HUES64 (cell line): ENCODE measurements around the gene ZNF821.
"Not testable (repeated sequence)": the region's sequence is repeated elsewhere in the genome, so short reads cannot be mapped to it uniquely, and the experiment has no call there.

ENCODE experiments used
- H3K27ac ChIP-seq: 2 replicates; pipeline ENCODE4 v1.7.0; 2013; ENCODE audit warnings: low read depth, low read length, inconsistent platforms
- H3K27me3 ChIP-seq: 2 replicates; pipeline ENCODE4 v1.6.1; 2013; ENCODE audit warnings: mild to moderate bottlenecking, low read length; ENCODE audit not compliant: insufficient read depth
- H3K36me3 ChIP-seq: 2 replicates; pipeline ENCODE4 v1.6.1; 2013; ENCODE audit warnings: mild to moderate bottlenecking, low read length; ENCODE audit not compliant: insufficient read depth
- H3K4me1 ChIP-seq: 2 replicates; pipeline ENCODE4 v1.6.1; 2013; ENCODE audit warnings: mild to moderate bottlenecking, low read length, moderate library complexity; ENCODE audit not compliant: insufficient read depth
- H3K4me3 ChIP-seq: 2 replicates; pipeline ENCODE4 v1.5.1; 2013; ENCODE audit warnings: mild to moderate bottlenecking, low read length, moderate library complexity
- H3K9ac ChIP-seq: 2 replicates; pipeline ENCODE4 v1.6.1; 2013; ENCODE audit warnings: mild to moderate bottlenecking, low read depth, low read length
- H3K9me3 ChIP-seq: 2 replicates; pipeline ENCODE4 v1.6.1; 2013; ENCODE audit warnings: low read depth, low read length; ENCODE audit not compliant: insufficient read depth
- WGBS: fragments of 150-250, 120-280 bp; methylation state at CpG from one replicate; pipeline ENCODE4 v1.1.7; 2013; ENCODE audit warnings: missing lambda C conversion rate; 5-methylcytosine and 5-hydroxymethylcytosine counted together

The ZNF821 gene

GRCh38 chr16:71880176-71880575 lies 3.8 kb downstream of the ZNF821 start:
- H3K36me3 ChIP-seq = peaks cover 48% of the 10 kb centered on the region
- WGBS = 95% methylated on average over 3 of the region's 4 CpGs
- H3K4me1 ChIP-seq = peaks cover 12% of the 10 kb centered on the region
- no peak overlapping the region for H3K9ac ChIP-seq
- no peaks in the 10 kb centered on the region for H3K27me3 ChIP-seq
- no peaks in the 10 kb centered on the region for H3K9me3 ChIP-seq
- H3K27ac ChIP-seq = no peak overlapping the region
- H3K4me3 ChIP-seq = no peak overlapping the region

GRCh38 chr16:71878911-71879310 lies 5.1 kb downstream of the ZNF821 start:
- WGBS = 70% methylated on average over 4 of the region's 4 CpGs
- H3K36me3 ChIP-seq = peaks cover 55% of the 10 kb centered on the region

DNA sequence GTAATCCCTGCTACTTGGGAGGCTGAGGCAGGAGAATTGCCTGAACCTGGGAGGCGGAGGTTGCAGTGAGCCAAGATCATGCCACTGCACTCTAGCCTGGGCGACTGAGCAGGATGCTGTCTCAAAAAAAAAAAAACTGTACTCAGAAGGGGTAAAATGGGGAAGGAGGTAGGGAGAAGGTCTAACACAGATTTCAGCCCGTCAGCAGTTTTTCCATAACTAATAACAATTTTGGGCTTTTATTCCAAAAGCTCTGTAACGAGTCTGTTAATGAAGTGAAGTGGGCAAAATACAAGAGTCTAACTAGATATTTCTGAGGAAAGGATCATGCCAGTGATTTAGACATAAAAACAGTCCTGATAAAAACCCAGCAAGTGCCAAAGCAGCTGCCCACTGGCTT lies 10.8 kb downstream of the ZNF821 start:
- Histone ChIP-seq H3K9me3 (no peaks in the 10 kb centered on the region), H3K9ac (no peak overlapping the region), H3K4me1 (no peaks in the 10 kb centered on the region), H3K27ac (no peak overlapping the region), H3K27me3 (no peaks in the 10 kb centered on the region), H3K36me3 (peaks cover 35% of the 10 kb centered on the region; the same call in 1 of the 2 replicates), H3K4me3 (no peak overlapping the region)
- WGBS = 95% methylated on average over 3 of the region's 4 CpGs

More at GRCh38 chr16:71878911-71879310, 5.1 kb downstream of the ZNF821 start:
- Histone ChIP-seq H3K4me3 (no peak overlapping the region), H3K9me3 (no peaks in the 10 kb centered on the region), H3K27ac (no peak overlapping the region), H3K4me1 (peaks cover 12% of the 10 kb centered on the region), H3K9ac (no peak overlapping the region), H3K27me3 (no peaks in the 10 kb centered on the region)

DNA sequence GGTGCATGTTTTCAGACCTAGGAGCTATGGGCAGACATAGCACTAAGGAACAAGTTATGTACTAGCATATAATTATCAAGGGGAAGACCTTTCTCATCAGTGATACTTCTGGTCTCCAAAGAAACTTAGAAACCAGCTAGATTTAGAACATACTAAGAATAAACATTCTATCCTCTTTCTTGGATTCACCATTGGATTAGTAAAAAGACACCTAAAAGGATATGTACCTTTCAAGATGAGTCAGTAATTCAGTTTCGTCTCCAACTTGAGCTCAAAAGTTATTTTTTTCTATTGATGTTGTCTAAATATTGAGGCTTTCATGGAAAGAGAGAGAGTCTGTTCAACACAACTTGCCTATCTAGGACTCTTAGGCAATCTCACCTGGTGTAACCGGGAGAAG lies 13.2 kb downstream of the ZNF821 start:
- no peak overlapping the region for H3K4me3 ChIP-seq
- no peaks in the 10 kb centered on the region for H3K9me3 ChIP-seq
- 100% methylated on average over 2 of the region's 2 CpGs for WGBS
- H3K27me3 ChIP-seq = no peaks in the 10 kb centered on the region
- H3K4me1 ChIP-seq = no peaks in the 10 kb centered on the region
- H3K9ac ChIP-seq = no peak overlapping the region
- peaks cover 41% of the 10 kb centered on the region for H3K36me3 ChIP-seq
- no peak overlapping the region for H3K27ac ChIP-seq

DNA sequence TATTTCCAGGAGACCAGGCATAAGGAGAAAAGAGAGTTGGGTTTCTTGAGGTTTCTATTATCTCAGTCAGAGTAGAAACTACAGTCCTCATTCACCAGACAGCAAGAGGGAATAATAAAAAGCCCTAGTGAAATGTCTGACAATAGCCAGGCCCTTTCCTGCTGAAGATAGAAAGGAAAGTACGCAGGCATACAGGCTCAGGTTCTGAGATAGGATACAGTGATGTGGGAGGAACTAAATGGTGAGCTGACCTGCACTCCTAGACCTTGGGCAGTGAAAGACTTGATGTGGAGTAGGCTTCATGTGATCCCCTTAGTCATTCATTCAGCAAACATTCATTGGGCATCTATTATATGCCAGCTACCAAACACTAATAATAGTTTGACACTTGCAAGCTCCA lies 14.9 kb downstream of the ZNF821 start:
- Histone ChIP-seq H3K9me3 (no peaks in the 10 kb centered on the region), H3K27ac (no peak overlapping the region), H3K9ac (no peak overlapping the region), H3K4me1 (no peaks in the 10 kb centered on the region), H3K4me3 (no peak overlapping the region), H3K36me3 (peaks cover 50% of the 10 kb centered on the region), H3K27me3 (no peaks in the 10 kb centered on the region)
- WGBS = 91% methylated on average over 1 of the region's 1 CpG

DNA sequence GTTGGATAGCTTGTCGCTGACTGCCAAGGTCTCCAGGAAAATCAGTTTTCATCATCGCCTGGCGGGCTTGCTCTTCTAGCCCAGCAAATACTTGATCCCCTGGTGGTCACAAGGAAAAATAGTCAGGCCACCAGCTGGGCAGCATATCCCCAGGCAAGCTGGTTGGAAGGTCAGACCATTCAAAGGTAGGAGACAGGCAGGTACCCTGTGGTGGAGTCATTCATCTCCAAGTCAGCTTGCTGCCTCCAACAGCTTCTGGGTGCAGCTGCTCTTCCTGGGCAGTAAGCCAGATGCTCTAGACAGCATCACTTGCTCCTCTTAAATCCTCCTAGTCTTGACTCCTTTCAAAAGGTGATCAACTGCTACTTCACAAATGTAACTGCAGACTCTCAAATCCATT lies 16.0 kb downstream of the ZNF821 start:
- 90% methylated on average over 3 of the region's 3 CpGs for WGBS
- no peaks in the 10 kb centered on the region for H3K4me1 ChIP-seq
- no peak overlapping the region for H3K9ac ChIP-seq
- H3K9me3 ChIP-seq = no peaks in the 10 kb centered on the region
- no peak overlapping the region for H3K4me3 ChIP-seq
- peaks cover 58% of the 10 kb centered on the region for H3K36me3 ChIP-seq
- 0 out of 2 replicates have a peak overlapping the region, but pooled peaks have one; percentile 13 for H3K27ac ChIP-seq
- H3K27me3 ChIP-seq = no peaks in the 10 kb centered on the region

- peaks cover 65% of the 10 kb centered on the region for H3K36me3 ChIP-seq
- not testable (repeated sequence) for H3K27me3 ChIP-seq, H3K9me3 ChIP-seq, H3K4me3 ChIP-seq, H3K27ac ChIP-seq, H3K4me1 ChIP-seq, H3K9ac ChIP-seq
- WGBS = 96% methylated on average over 6 of the region's 6 CpGs
Observed at GRCh38 chr16:71867175-71867574, 16.8 kb downstream of the ZNF821 start.

DNA sequence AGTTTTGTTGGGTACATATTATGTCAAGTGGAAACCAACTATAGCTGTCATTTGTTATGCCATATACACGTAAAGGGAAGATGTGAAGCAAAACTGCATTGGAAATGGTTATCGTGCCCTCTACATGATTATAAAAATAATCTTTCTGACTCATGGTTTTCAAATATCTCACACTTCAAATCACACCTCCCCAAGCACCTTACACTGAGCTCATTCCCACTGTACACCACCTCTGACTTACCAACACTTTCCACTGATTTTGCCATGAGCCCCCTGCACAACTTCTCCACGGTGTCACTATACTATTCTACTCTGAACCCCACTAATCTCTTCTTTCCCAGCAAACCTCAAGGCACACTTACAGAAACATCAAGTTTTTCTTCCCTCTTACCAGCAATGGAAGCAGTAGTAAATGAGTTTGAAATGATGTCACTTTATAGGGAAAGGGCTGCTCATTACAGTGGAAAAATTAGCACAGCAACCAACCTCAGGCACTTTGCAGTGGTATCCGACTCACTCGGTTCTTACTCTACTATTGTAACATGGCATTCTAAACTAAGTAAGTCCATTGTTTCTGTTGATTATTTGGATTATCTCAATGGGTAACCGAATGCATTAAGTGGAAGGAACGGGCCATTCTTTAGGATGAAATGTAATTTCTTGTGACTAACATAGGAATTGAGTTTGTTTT lies 18.7 kb downstream of the ZNF821 start:
- Histone ChIP-seq H3K4me3 (no peak overlapping the region), H3K27me3 (no peaks in the 10 kb centered on the region), H3K9me3 (no peaks in the 10 kb centered on the region), H3K36me3 (peaks cover 73% of the 10 kb centered on the region), H3K4me1 (no peaks in the 10 kb centered on the region), H3K27ac (no peak overlapping the region), H3K9ac (no peak overlapping the region)
- WGBS = 89% methylated on average over 6 of the region's 7 CpGs

GRCh38 chr16:71863995-71864394 lies 20.0 kb downstream of the ZNF821 start:
- 95% methylated on average over 5 of the region's 5 CpGs for WGBS
- Histone ChIP-seq H3K36me3 (peaks cover 82% of the 10 kb centered on the region), H3K9me3 (no peaks in the 10 kb centered on the region), H3K4me3 (no peak overlapping the region), H3K27me3 (no peaks in the 10 kb centered on the region), H3K27ac (no peak overlapping the region), H3K4me1 (no peaks in the 10 kb centered on the region), H3K9ac (no peak overlapping the region)

DNA sequence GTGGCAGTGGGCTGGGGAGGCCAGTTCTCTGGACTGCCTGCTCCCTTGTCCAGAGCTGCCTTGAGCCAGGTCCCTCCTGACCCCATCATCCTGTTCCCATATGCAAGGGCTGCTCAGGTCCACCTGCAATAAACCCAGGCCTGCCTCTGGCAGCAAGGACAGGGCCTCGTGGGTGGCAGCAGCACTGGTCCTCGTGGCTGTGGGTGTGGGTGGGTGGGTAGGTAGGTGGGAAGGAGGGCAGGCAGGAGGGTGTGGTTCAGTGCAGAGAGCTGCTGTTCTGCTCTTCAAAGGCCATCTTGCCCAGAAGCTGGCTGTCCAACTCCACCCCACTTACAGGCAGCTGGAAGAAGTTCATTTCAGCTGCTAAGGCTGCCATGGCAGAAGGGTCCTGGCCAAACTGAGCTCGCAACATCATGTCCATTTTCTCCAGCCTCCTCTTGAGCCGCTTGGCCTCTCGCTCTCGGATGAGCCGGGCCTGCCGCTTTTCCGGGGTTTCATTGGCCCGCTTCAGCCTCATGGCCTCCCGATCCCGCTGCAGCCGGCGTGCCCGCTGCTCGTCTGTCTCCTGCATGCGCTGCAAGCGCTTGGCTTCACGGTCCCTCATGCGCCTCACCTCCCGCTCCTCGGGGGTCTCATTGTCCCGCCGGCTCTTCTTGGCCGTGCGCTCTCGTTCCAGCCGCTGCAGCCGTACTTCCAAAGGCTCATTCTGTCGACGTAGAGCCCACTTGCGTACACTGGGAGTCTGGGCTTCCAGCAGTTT lies 24.0 kb downstream of the ZNF821 start:
- Histone ChIP-seq H3K36me3 (peaks cover 57% of the 10 kb centered on the region), H3K4me1 (no peaks in the 10 kb centered on the region), H3K9ac (no peak overlapping the region), H3K27me3 (no peaks in the 10 kb centered on the region), H3K27ac (no peak overlapping the region), H3K9me3 (no peaks in the 10 kb centered on the region), H3K4me3 (no peak overlapping the region)
- WGBS = 95% methylated on average over 32 of the region's 32 CpGs

DNA sequence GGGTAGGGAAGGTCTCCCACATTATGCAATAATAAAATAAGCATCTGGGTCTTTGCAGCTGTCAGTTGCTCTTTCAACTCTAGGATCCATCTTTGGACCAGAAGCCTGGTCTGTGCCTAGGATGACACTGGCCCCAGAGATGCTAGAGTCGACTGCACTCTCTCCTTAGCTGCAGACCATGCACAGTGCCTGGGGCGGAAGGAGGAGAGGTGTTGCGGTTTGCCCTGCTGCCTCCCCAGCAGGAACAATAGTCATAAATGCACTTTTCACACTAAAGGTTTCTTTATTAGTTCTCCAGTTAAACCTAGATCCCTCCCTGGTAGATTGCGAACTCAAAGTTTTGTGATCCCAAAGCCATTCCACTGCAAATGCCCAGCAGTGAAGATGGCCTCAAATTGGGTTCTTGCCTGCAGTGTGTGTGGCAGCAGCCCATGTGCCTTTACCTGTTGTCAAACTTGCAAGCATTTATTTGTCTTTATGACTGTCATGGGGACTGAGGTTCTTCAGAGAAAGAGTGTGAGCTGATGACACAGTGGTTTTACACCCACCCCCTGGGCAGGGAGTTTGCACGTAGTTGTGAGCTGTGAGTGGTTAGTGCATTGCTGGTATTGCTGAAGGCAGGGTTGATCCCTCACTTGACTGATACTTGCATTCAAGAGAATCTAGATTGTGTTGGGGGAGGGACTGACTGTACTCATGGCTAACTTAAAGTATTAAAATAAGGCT lies 27.9 kb downstream of the ZNF821 start:
- Histone ChIP-seq H3K27ac (no peak overlapping the region), H3K27me3 (no peaks in the 10 kb centered on the region), H3K4me3 (no peak overlapping the region), H3K36me3 (peaks cover 46% of the 10 kb centered on the region), H3K9me3 (no peaks in the 10 kb centered on the region), H3K9ac (no peak overlapping the region), H3K4me1 (no peaks in the 10 kb centered on the region)
- WGBS = 92% methylated on average over 5 of the region's 5 CpGs
